ENCODE results near the gene CMTM6. TPM values are rescaled to one million over a fixed set of nuclear protein-coding genes. Genes with fewer than 3 reads are reported as not detected.
A peak's percentile ranks its signal among the peaks of the same experiment; 100 is the strongest.
"Not testable (repeated sequence)": the region's sequence is repeated elsewhere in the genome, so short reads cannot be mapped to it uniquely, and the experiment has no call there.

CMTM6 gene, protein sequence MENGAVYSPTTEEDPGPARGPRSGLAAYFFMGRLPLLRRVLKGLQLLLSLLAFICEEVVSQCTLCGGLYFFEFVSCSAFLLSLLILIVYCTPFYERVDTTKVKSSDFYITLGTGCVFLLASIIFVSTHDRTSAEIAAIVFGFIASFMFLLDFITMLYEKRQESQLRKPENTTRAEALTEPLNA
- 100 to 1,000 TPM in 4 of 6 donors, 10 to 100 TPM in 2; 89.7 to 156 (median 106) TPM for polyA plus RNA-seq (ENCODE audit: low read depth in 6 of 6)

GRCh38 chr3:32502118-32502945 is at the start of gene CMTM6:
CMTM6 (minus strand) TSS chr3:32502852; CDS start chr3:32502745, 107 bp downstream.
- ATAC-seq (ENCODE audit: low read depth in 2 of 2) (peak; percentile 76), DNase-seq (peak; percentile 73)
- Mint-ChIP-seq H3K4me1 (peaks cover 27 to 52% (median 46%) of the 10 kb centered on the region in 3 donors), H3K27me3 (no peaks in the 10 kb centered on the region), H3K27ac (peak within 1 kb of the TSS; percentile 96 to 99 (median 98)), H3K4me3 (peak within 1 kb of the TSS; percentile 79 to 99 (median 97)), H3K9me3 (no peaks in the 10 kb centered on the region), H3K36me3 (no peaks in the 10 kb centered on the region)

GRCh38 chr3:32552013-32552412 is 49.4 kb upstream of the CMTM6 start:
- Mint-ChIP-seq H3K9me3 (no peaks in the 10 kb centered on the region), H3K4me1 (peaks cover 31 to 67% (median 39%) of the 10 kb centered on the region in 3 donors), H3K36me3 (no peaks in the 10 kb centered on the region), H3K27me3 (no peaks in the 10 kb centered on the region), H3K4me3 (peak overlapping the region in 1 of 8 donors; percentile 31), H3K27ac (peak overlapping the region in 4 of 6 donors; percentile 3 to 71 (median 19))
- DNase-seq: no peak
- ATAC-seq (ENCODE audit: low read depth in 2 of 2): no peak

- H3K9me3 Mint-ChIP-seq: no peaks in the 10 kb centered on the region
- ATAC-seq (ENCODE audit: low read depth in 2 of 2) (peak; percentile 35 to 39), DNase-seq (no peak)
- no peaks in the 10 kb centered on the region for H3K27me3 Mint-ChIP-seq
- H3K27ac Mint-ChIP-seq: peak overlapping the region in 4 of 6 donors; percentile 2 to 71 (median 12)
- H3K4me3 Mint-ChIP-seq: peak overlapping the region in 3 of 8 donors; percentile 2 to 7 (median 3)
- H3K4me1 Mint-ChIP-seq: peaks cover 30 to 65% (median 36%) of the 10 kb centered on the region in 3 donors
- H3K36me3 Mint-ChIP-seq: peaks cover 0 to 4% of the 10 kb centered on the region in 2 donors
Observed at GRCh38 chr3:32551496-32551895, 48.8 kb upstream of the CMTM6 start.

DNA sequence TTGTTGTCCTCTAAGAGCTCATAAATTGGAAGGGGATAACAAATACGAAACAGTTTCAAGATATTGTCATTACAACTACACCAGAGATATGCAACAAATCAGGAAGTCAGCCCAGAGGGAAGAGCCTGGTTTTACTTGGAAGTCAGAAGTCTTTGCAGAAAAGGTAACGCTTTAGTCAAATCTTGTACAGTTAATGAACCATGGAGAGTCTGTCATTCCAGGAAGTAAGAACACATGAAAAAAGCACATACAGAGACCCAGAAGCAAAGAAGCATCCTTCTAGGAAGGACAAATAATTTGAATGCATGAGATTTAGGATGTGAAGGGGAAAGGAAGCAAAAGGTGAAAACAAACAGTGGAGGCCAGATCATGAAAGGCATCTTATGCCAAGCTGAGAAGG is 48.4 kb upstream of the CMTM6 start:
- H3K4me1 Mint-ChIP-seq: peaks cover 31 to 65% (median 35%) of the 10 kb centered on the region in 3 donors
- H3K4me3 Mint-ChIP-seq: peak overlapping the region in 3 of 8 donors; percentile 2 to 7 (median 3)

GRCh38 chr3:32545305-32545704 is 42.7 kb upstream of the CMTM6 start:
- H3K4me3 Mint-ChIP-seq: no peak overlapping the region
- H3K36me3 Mint-ChIP-seq: peaks cover 5 to 9% of the 10 kb centered on the region in 2 donors
- H3K27ac Mint-ChIP-seq: no peak overlapping the region
- no peaks in the 10 kb centered on the region for H3K27me3 Mint-ChIP-seq
- ATAC-seq (ENCODE audit: low read depth in 2 of 2) (no peak), DNase-seq (no peak)
- no peaks in the 10 kb centered on the region for H3K9me3 Mint-ChIP-seq
- peaks cover 5 to 15% (median 11%) of the 10 kb centered on the region in 3 donors for H3K4me1 Mint-ChIP-seq

More for the DNA sequence above, 48.4 kb upstream of the CMTM6 start:
- no peak for DNase-seq
- Mint-ChIP-seq H3K27me3 (no peaks in the 10 kb centered on the region), H3K36me3 (peaks cover 0 to 8% of the 10 kb centered on the region in 2 donors), H3K9me3 (no peaks in the 10 kb centered on the region), H3K27ac (peak overlapping the region in 3 of 6 donors; percentile 2 to 20 (median 5))
- peak; percentile 43 to 45 for ATAC-seq (ENCODE audit: low read depth in 2 of 2)

DNA sequence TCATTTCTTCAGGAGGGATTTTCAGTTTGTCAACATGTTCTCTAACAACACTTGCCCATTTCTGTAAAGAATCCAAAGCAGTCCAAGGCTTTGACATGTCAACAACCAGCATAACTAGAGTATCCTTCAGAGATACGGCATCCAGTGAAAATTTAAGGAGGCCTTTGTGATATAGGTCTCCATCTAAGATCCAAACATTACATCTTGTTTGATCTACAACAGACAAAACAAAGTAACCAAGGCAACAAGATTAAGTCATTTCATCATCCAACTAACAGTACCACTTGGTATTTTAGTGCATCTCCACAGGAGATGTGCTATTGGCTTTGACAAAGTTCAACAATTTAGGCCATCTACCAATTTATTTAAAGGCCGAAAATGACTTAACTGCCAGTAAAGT is 42.2 kb upstream of the CMTM6 start:
- Mint-ChIP-seq H3K4me1 (peaks cover 5 to 11% (median 11%) of the 10 kb centered on the region in 3 donors), H3K27ac (peak overlapping the region in 1 of 6 donors; percentile 58), H3K36me3 (peaks cover 5 to 9% of the 10 kb centered on the region in 2 donors), H3K9me3 (no peaks in the 10 kb centered on the region), H3K27me3 (no peaks in the 10 kb centered on the region), H3K4me3 (no peak overlapping the region)
- DNase-seq (no peak), ATAC-seq (ENCODE audit: low read depth in 2 of 2) (no peak)

GRCh38 chr3:32542807-32543206 is 40.2 kb upstream of the CMTM6 start:
- peaks cover 5 to 9% of the 10 kb centered on the region in 2 donors for H3K36me3 Mint-ChIP-seq
- no peak for ATAC-seq (ENCODE audit: low read depth in 2 of 2)
- peaks cover 4 to 11% (median 5%) of the 10 kb centered on the region in 3 donors for H3K4me1 Mint-ChIP-seq

GRCh38 chr3:32540899-32541298 is 38.2 kb upstream of the CMTM6 start:
- Mint-ChIP-seq H3K9me3 (no peaks in the 10 kb centered on the region), H3K27me3 (no peaks in the 10 kb centered on the region), H3K4me3 (no peak overlapping the region), H3K4me1 (peaks cover 0 to 5% (median 0%) of the 10 kb centered on the region in 3 donors), H3K36me3 (peaks cover 0 to 5% of the 10 kb centered on the region in 2 donors), H3K27ac (peak overlapping the region in 1 of 6 donors; percentile 47)
- ATAC-seq (ENCODE audit: low read depth in 2 of 2) (no peak), DNase-seq (no peak)

More at GRCh38 chr3:32542807-32543206, 40.2 kb upstream of the CMTM6 start:
- no peaks in the 10 kb centered on the region for H3K27me3 Mint-ChIP-seq
- H3K9me3 Mint-ChIP-seq: no peaks in the 10 kb centered on the region
- no peak overlapping the region for H3K27ac Mint-ChIP-seq
- no peak for DNase-seq
- H3K4me3 Mint-ChIP-seq: no peak overlapping the region

DNA sequence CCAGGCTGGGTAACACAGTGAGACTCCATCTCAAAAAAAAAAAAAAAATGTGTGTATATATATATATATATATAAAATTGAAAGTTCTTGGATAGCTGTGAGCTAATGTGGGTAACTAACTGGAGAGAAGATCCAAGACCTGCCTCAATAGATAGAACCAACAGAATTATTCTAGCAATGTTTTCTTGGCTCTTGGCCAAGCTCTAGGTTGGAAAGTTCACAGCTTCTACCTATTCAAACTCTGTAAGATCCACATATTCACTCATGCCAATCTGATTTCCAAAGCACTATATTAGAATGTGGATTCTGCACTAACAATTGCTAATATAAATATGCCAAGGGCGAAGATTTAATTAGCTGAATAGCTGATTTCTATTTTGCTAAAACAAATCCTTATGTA is 29.8 kb upstream of the CMTM6 start:
- Mint-ChIP-seq H3K9me3 (no peaks in the 10 kb centered on the region), H3K4me3 (no peak overlapping the region), H3K27ac (no peak overlapping the region), H3K36me3 (peaks cover 0 to 9% of the 10 kb centered on the region in 2 donors), H3K27me3 (no peaks in the 10 kb centered on the region), H3K4me1 (no peaks in the 10 kb centered on the region)
- ATAC-seq (ENCODE audit: low read depth in 2 of 2): no peak
- DNase-seq: no peak

DNA sequence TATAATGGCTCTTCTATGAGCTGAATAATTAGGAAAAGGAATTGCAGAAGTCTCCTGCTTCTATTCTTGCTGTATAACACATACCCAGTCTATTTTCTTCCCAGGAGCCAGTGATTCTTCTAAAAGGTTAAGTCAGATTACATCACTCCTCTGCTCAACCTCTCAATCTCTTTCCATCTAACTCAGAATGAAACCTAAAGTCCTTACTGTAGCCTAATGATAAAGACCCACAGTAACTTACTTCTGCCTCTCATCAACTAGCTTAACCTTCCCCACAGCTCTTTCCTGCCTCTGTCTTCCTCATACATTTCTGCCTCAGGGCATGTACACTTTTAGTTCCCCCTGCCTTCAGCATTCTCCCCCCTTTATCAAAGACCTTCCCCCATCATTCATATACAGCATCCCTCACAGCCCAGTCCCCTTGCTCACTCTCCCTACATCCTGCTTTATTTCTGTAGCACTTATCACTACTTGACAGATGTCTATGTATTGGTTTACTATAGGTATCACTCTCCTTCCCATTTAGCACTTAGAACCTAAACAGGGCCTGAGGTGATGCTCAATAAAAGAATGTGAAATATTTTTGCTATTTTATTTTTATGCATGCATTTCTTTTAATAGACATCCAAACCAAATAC is 28.5 kb upstream of the CMTM6 start:
- Mint-ChIP-seq H3K36me3 (peaks cover 0 to 9% of the 10 kb centered on the region in 2 donors), H3K4me3 (no peak overlapping the region), H3K4me1 (no peaks in the 10 kb centered on the region), H3K27me3 (no peaks in the 10 kb centered on the region), H3K27ac (peak overlapping the region in 5 of 6 donors; percentile 8 to 64 (median 26)), H3K9me3 (no peaks in the 10 kb centered on the region)
- ATAC-seq (ENCODE audit: low read depth in 2 of 2) (no peak), DNase-seq (no peak)

- Mint-ChIP-seq H3K27me3 (no peaks in the 10 kb centered on the region), H3K27ac (no peak overlapping the region), H3K36me3 (peaks cover 7 to 9% of the 10 kb centered on the region in 2 donors), H3K9me3 (peaks cover 0 to 4% (median 0%) of the 10 kb centered on the region in 7 donors), H3K4me1 (peaks cover 0 to 5% (median 0%) of the 10 kb centered on the region in 3 donors), H3K4me3 (no peak overlapping the region)
- no peak for ATAC-seq (ENCODE audit: low read depth in 2 of 2)
- DNase-seq: no peak
Observed at GRCh38 chr3:32525720-32526119, 23.1 kb upstream of the CMTM6 start.

- peak overlapping the region in 3 of 6 donors; percentile 10 to 31 (median 23) for H3K27ac Mint-ChIP-seq
- H3K9me3 Mint-ChIP-seq: peaks cover 0 to 4% (median 0%) of the 10 kb centered on the region in 7 donors
- no peak overlapping the region for H3K4me3 Mint-ChIP-seq
- DNase-seq (no peak), ATAC-seq (ENCODE audit: low read depth in 2 of 2) (no peak)
- peaks cover 7 to 10% (median 7%) of the 10 kb centered on the region in 3 donors for H3K4me1 Mint-ChIP-seq
- peaks cover 4 to 14% of the 10 kb centered on the region in 2 donors for H3K36me3 Mint-ChIP-seq
- no peaks in the 10 kb centered on the region for H3K27me3 Mint-ChIP-seq
Observed at GRCh38 chr3:32522682-32523081, 20.0 kb upstream of the CMTM6 start.

DNA sequence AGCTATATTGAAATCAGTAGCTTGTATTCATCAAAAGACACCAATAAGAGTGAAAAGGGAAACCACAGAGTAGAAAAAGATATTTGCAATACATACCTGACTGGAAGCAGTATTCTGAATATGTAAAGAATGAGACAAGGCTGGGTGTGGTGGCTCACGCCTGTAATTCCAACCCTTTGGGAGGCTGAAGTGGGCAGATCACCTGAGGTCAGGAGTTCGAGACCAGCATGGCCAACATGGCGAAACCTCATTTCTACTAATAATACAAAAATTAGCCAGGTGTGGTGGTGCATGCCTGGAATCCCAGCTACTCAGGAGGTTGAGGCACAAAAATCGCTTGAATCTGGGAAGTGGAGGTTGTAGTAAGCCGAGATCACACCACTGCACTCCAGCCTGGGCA is 16.3 kb upstream of the CMTM6 start:
- not testable (repeated sequence) for H3K4me3 Mint-ChIP-seq; ATAC-seq (ENCODE audit: low read depth in 2 of 2); DNase-seq; H3K27me3 Mint-ChIP-seq; H3K9me3 Mint-ChIP-seq
- H3K27ac Mint-ChIP-seq: peak overlapping the region in 4 of 6 donors; percentile 10 to 63 (median 39)
- peaks cover 17 to 25% (median 18%) of the 10 kb centered on the region in 3 donors for H3K4me1 Mint-ChIP-seq
- peaks cover 11 to 14% of the 10 kb centered on the region in 2 donors for H3K36me3 Mint-ChIP-seq
